Panc1 (cell line): ENCODE data around the gene SPDYC. TPM values are rescaled to one million over a fixed set of nuclear protein-coding genes. Genes with fewer than 3 reads are reported as not detected.

Experiments used
- ATAC-seq: fragments of 200-7000 bp; cut with Tn5 transposase; 2 replicates; pipeline ENCODE4 v1.9.1; 2020; ENCODE audit warnings: mild to moderate bottlenecking, moderate library complexity
- BruUV-seq: library from RNA; stranded (reverse); fragments of 400-500 nt; replicated peaks from 2 replicates; lab custom pipeline; 2021; lab: Mats Ljungman, UMichigan
- CTCF ChIA-PET: fragments of 300-600 bp; sonication (Branson Sonifier 250); formaldehyde crosslinking; loops from one replicate; lab custom pipeline; 2022; ENCODE audit warnings: antibody characterized with exemption; lab: Charles Lee
- POLR2A ChIA-PET: fragments of 300-600 bp; sonication (Branson Sonifier 250); formaldehyde crosslinking; loops from one replicate; lab custom pipeline; 2022; ENCODE audit warnings: antibody characterized with exemption; lab: Charles Lee
- DNase-seq: peaks from one replicate; pipeline ENCODE4 v3.0.0-alpha.2; 2010; ENCODE audit warnings: low read depth, low spot score
- H3K27ac ChIP-seq: 2 replicates; pipeline ENCODE4 v1.5.1; 2011; ENCODE audit warnings: mild to moderate bottlenecking, low read length, inconsistent platforms
- H3K27me3 ChIP-seq: fragments of 200-500 bp; sonication (Bioruptor generic); 2 replicates; pipeline ENCODE4 v1.6.0; 2014; ENCODE audit warnings: low read length, inconsistent platforms; ENCODE audit not compliant: control insufficient read depth, insufficient read depth
- H3K36me3 ChIP-seq: fragments of 200-500 bp; sonication (Bioruptor generic); 2 replicates; pipeline ENCODE4 v1.5.1; 2014; ENCODE audit warnings: inconsistent platforms, mild to moderate bottlenecking, low read length, moderate library complexity; ENCODE audit not compliant: control insufficient read depth, insufficient read depth
- H3K4me1 ChIP-seq: 2 replicates; pipeline ENCODE4 v1.5.1; 2011; ENCODE audit warnings: inconsistent platforms, mild to moderate bottlenecking, low read length, moderate library complexity; ENCODE audit not compliant: control insufficient read depth, insufficient read depth
- H3K4me3 ChIP-seq, 2 experiments: 2 replicates each; pipeline ENCODE4 v1.5.1; 2011 to 2012; ENCODE audit warnings: low read depth in 2 of 2, low read length in 2 of 2, mild to moderate bottlenecking in 2 of 2, inconsistent platforms in 1 of 2, moderate library complexity in 1 of 2
- H3K9me3 ChIP-seq: fragments of 200-500 bp; sonication (Bioruptor generic); 2 replicates; pipeline ENCODE4 v1.5.1; 2014; ENCODE audit warnings: low read depth, mild to moderate bottlenecking, inconsistent platforms, low read length, moderate library complexity; ENCODE audit not compliant: control insufficient read depth, insufficient read depth
- CTCF ChIP-seq: fragments of 450-650 bp; IDR thresholded peaks from 2 replicates; pipeline ENCODE4 v1.5.1; 2017; ENCODE audit warnings: mild to moderate bottlenecking
- POLR2AphosphoS5 ChIP-seq: IDR thresholded peaks from 2 replicates; pipeline ENCODE4 v1.6.1; 2012; ENCODE audit warnings: mild to moderate bottlenecking, low read depth, low read length, moderate library complexity
- SIN3A ChIP-seq: IDR thresholded peaks from 2 replicates; pipeline ENCODE4 v1.6.1; 2012; ENCODE audit warnings: low read depth, mild to moderate bottlenecking, low read length, moderate library complexity, borderline replicate concordance; ENCODE audit not compliant: insufficient read depth
- TCF7L2 ChIP-seq: IDR thresholded peaks from 2 replicates; pipeline ENCODE4 v1.6.1; 2011; ENCODE audit warnings: mild to moderate bottlenecking, low read depth, low read length, inconsistent platforms
- in situ Hi-C: cut with HindIII; loops from 2 replicates; pipeline ENCODE4 v1.10.0; 2016; ENCODE audit warnings: low sequenced_read_pairs, low pct_unique_long_range_greater_than_20kb
- intact Hi-C: fragments of 100-400 bp; cut with micrococcal nuclease; formaldehyde crosslinking; loops from one replicate; pipeline ENCODE4 v1.10.0; 2022; ENCODE audit not compliant: unreplicated experiment
- total RNA-seq: library from RNA; stranded (reverse); gene quantifications from one replicate; pipeline ENCODE4 v1.2.1, GENCODE V29; 2021; ENCODE audit not compliant: unreplicated experiment
- TF ChIP-seq, protein P1 (sequence below), 2 experiments: IDR thresholded peaks; 2 replicates each; pipeline ENCODE4 v1.6.1; 2011 to 2012; ENCODE audit warnings: low read depth in 2 of 2, control low read depth in 1 of 2, low read length in 1 of 2, mild to moderate bottlenecking in 1 of 2, moderate library complexity in 1 of 2; ENCODE audit not compliant: insufficient read depth in 1 of 2

SPDYC gene
- total RNA-seq, 1 experiment from 2014 or later: not detected

DNA sequence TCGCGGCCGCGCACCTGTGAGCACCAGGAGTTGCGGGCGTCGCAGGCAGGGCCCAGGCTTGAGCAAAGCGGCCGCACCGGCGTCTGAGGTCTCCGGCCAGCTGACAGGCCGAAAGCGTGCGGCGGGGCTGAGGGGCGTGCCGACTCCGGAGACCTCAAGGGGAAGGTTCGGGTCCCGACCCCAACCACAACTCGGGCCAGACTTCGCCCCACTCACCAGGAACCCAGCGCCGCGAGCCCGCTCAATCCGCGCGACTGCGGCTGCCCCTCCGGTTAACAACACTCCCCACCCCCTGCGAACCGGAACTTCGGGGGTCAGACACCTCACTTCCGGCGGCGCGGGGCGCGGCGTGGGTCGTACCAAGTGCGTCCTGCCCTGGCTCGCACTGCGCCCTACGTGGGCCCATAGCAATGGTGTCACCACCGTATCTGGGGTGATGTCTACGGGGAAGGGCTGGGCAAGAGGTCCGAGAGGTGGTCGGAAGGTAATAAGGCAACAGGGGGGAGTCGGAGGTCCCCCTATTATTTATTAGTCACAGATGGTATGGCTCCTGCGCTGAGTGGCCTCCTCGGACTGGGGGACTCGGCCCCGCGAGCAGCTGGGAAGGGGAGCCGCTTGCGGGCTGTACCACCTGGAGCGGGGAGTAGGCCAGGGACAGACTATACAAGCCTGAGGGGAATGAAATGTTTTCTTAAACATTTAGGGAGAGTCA is 35.6 kb upstream of the SPDYC start, which contains the start of gene SYVN1:
Gene SYVN1, minus strand, starts transcription at position 280 of the 712 bp plus-strand sequence. CDS start 918 bp downstream, outside the sequence.
- peaks cover 7% of the 10 kb centered on the region; the same call in 1 of the 2 replicates for H3K36me3 ChIP-seq
- CTCF ChIA-PET: interaction anchor here (0.7 to 1.5 kb wide), 2 partner anchors 14 to 182 kb away, joined by 3 read pairs; no protein-coding TSS in a partner anchor
- DNase-seq: peak; percentile 95
- H3K27me3 ChIP-seq: no peaks in the 10 kb centered on the region
- H3K9me3 ChIP-seq: no peaks in the 10 kb centered on the region
- POLR2A ChIA-PET: interaction anchor here (0.6 to 2.3 kb wide), 2 partner anchors 11 to 12 kb away, joined by 3 to 10 read pairs; partner anchors contain the start of genes FAU and MRPL49
- peaks cover 16% of the 10 kb centered on the region for H3K4me1 ChIP-seq
- in situ Hi-C loops: no loop called here
- BruUV-seq: no TSS peak
- peak; percentile 78; the same call in 1 of the 2 replicates for TF ChIP-seq SIN3A
- TF ChIP-seq POLR2AphosphoS5: peak; percentile 84
- no peak for TF ChIP-seq CTCF
- TF ChIP-seq, protein P1, sequence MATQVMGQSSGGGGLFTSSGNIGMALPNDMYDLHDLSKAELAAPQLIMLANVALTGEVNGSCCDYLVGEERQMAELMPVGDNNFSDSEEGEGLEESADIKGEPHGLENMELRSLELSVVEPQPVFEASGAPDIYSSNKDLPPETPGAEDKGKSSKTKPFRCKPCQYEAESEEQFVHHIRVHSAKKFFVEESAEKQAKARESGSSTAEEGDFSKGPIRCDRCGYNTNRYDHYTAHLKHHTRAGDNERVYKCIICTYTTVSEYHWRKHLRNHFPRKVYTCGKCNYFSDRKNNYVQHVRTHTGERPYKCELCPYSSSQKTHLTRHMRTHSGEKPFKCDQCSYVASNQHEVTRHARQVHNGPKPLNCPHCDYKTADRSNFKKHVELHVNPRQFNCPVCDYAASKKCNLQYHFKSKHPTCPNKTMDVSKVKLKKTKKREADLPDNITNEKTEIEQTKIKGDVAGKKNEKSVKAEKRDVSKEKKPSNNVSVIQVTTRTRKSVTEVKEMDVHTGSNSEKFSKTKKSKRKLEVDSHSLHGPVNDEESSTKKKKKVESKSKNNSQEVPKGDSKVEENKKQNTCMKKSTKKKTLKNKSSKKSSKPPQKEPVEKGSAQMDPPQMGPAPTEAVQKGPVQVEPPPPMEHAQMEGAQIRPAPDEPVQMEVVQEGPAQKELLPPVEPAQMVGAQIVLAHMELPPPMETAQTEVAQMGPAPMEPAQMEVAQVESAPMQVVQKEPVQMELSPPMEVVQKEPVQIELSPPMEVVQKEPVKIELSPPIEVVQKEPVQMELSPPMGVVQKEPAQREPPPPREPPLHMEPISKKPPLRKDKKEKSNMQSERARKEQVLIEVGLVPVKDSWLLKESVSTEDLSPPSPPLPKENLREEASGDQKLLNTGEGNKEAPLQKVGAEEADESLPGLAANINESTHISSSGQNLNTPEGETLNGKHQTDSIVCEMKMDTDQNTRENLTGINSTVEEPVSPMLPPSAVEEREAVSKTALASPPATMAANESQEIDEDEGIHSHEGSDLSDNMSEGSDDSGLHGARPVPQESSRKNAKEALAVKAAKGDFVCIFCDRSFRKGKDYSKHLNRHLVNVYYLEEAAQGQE (IDR thresholded peaks at IDR 0.05; ENCODE audit: insufficient read depth in 1 of 2, low read depth in 2 of 2, low read length in 1 of 2): peak in 1 of 2 experiments; percentile 59; a peak in 1 of 4 replicates
- peak; percentile 78; the same call in 1 of the 2 replicates for TF ChIP-seq TCF7L2
- peak within 1 kb of the TSS; percentile 91 to 96 for H3K4me3 ChIP-seq
- ATAC-seq: peak; percentile 90
- H3K27ac ChIP-seq: peak within 1 kb of the TSS; percentile 99
- intact Hi-C loops: loop anchor here (10.0 kb wide), 1 partner anchor 50 kb away; the partner anchor contains the start of gene CAPN1

- intact Hi-C loops: loop anchor here (10.0 kb wide), 1 partner anchor 50 kb away; the partner anchor contains the start of gene CAPN1
- in situ Hi-C loops: no loop called here
- BruUV-seq: TSS peak; percentile 89
These were observed 34.9 kb upstream of the SPDYC start for GRCh38 chr11:65134952-65135632.

More at GRCh38 chr11:65134952-65135632, 34.9 kb upstream of the SPDYC start:
- TF ChIP-seq SIN3A (0 out of 2 replicates have a peak, but pooled peaks have one; percentile 19), POLR2AphosphoS5 (peak; percentile 87)
- TF ChIP-seq, protein P1 (IDR thresholded peaks at IDR 0.05; ENCODE audit: insufficient read depth in 1 of 2, low read depth in 2 of 2, low read length in 1 of 2): no peak
- no peaks in the 10 kb centered on the region for H3K9me3 ChIP-seq
- ChIA-PET CTCF (interaction anchor here (0.7 to 1.5 kb wide), 3 partner anchors 9 to 181 kb away, joined by 3 to 4 read pairs (median 3); no protein-coding TSS in a partner anchor), POLR2A (interaction anchor here (0.5 to 2.3 kb wide), 3 partner anchors 11 to 22 kb away, joined by 3 to 10 read pairs (median 10); partner anchors contain the start of genes FAU and MRPL49)
- peak; percentile 93 for ATAC-seq
- H3K36me3 ChIP-seq: peaks cover 6% of the 10 kb centered on the region; the same call in 1 of the 2 replicates
- H3K4me1 ChIP-seq: peaks cover 16% of the 10 kb centered on the region
- H3K27ac ChIP-seq: peak overlapping the region; percentile 99
- no peaks in the 10 kb centered on the region for H3K27me3 ChIP-seq
- no peak for DNase-seq
- H3K4me3 ChIP-seq: peak overlapping the region; percentile 91 to 96
